PC-3 (cell line): ENCODE measurements around the gene GNG11.

Source experiments
- CTCF ChIP-seq: fragments of 300-600 bp; sonication (generic); conservative IDR thresholded peaks from 2 replicates; pipeline ENCODE4 v1.5.1; 2017; ENCODE audit warnings: antibody characterized with exemption, low read depth, mild to moderate bottlenecking, low read length
- EZH2 ChIP-seq: fragments of 300-600 bp; sonication (generic); IDR thresholded peaks from one replicate; pipeline ENCODE4 v1.6.1; 2017; ENCODE audit warnings: antibody characterized with exemption, mild to moderate bottlenecking, low read length; ENCODE audit not compliant: unreplicated experiment

- TF ChIP-seq CTCF (no peak), EZH2 (no peak)
Measured at GRCh38 chr7:93955304-93955703, 33.8 kb downstream of the GNG11 start.
